Right renal cortex interstitium (tissue), 3 donors: ENCODE data around the gene NPY4R2. TPM values are rescaled to one million over a fixed set of nuclear protein-coding genes. Genes with fewer than 3 reads are reported as not detected.
"Not testable (repeated sequence)": the region's sequence is repeated elsewhere in the genome, so short reads cannot be mapped to it uniquely, and the experiment has no call there.

Experiments used
- DNase-seq, 3 donors: peaks; one replicate each; pipeline ENCODE4 v3.0.0-alpha.2; 2013; ENCODE audit warnings: low read depth in 3 of 3, low spot score in 2 of 3
- polyA plus RNA-seq, 3 donors: library from polyadenylated mRNA; unstranded; fragments of 120-200 nt; gene quantifications; one replicate each; pipeline ENCODE4 v1.2.1, GENCODE V29; 2013; ENCODE audit not compliant: insufficient read length in 3 of 3

The NPY4R2 gene
- polyA plus RNA-seq, 3 donors = not detected

DNA sequence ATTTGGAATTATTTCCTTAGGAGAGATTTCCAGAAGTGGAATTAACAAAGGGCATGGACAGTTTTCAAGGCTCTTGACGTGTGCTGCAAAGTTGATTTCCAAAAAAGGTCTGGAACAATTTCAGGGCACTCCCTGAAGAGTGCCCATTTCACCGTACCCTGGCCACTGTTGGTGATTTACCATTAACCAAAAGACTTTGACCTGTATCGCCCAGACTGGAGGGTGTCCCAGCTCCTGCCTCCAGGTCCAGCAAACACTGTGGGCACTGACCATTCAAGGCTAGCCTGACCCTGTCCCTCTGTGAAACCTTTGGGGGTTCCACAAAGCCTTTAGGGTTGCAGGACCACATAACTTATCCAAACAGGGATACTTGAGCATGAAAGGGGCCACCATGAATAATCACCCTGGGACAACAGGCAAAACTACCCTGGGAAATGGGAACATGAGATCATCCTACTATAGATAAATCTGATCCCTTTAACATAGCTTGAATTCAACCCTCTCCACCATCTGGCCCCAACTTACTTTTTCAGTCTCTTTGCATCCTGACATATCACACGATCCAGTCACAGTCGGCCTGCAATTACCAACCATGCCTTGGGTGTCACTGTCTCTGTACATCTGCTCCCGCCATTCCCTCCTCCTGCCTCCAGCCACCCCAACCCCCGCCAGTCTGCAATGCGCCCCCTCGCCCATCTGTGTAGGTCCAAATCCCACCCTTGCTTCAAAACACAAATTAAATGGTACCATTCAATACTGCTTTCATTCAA is 8.9 kb downstream of the NPY4R2 start:
- DNase-seq = not testable (repeated sequence)

DNA sequence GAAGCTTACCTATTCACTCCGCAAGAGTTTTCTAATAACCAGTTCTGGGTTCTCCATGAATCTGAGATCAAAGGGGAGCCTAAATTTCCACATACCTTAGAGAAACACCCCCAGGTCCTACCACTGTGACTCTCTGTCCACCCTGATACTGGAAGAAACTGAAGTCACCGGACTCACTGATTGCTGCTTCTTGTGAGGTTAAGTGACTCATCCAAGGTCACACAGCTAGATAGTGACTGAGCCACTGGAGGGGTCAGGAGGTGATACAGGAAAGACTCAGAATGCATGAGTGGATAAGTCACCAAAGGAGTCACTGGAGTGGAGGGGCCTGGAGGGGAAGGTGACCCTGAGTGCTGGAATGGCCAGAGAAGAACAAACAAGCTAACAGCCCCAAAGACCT is 9.8 kb downstream of the NPY4R2 start:
- DNase-seq = not testable (repeated sequence)

DNA sequence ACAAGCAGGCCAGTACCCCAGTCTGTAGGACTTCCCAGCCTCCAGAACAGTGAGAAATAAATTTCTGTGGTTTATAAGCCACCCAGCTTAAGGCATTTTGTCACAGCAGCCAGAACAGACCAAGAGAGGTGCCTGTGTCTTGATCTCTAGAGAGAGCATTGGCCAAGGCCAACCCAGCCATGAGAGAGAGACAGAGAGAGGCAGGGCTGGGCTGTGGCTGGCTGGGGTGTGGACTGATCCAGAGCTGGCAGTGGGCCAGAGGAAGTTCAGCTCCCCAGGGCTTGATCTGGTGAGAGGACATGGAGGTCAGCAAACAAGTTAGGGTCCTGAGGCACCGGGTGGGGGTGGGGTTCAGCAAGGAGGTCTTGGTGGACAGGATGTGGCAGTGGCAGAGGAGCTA is 14.4 kb downstream of the NPY4R2 start:
- not testable (repeated sequence) for DNase-seq

DNA sequence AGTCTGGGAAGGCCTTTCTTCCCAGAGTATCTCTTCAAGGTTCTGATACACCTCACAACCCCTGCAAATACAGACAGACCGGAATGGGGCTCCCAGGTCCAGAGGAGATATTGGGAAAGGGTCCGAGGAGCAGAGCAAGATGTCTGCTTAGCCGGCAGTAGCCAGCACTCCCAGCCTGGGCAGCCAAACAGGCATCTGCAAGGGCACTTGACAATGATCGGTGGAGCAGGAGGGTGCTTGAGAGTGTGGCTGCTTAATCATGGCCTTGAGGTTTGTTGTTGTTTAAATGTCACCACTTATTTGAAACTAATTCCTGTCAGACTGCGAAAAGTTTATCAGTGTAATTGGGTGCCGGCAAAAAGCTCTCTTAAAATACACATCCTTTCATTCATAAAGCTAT is 15.0 kb downstream of the NPY4R2 start:
- not testable (repeated sequence) for DNase-seq

DNA sequence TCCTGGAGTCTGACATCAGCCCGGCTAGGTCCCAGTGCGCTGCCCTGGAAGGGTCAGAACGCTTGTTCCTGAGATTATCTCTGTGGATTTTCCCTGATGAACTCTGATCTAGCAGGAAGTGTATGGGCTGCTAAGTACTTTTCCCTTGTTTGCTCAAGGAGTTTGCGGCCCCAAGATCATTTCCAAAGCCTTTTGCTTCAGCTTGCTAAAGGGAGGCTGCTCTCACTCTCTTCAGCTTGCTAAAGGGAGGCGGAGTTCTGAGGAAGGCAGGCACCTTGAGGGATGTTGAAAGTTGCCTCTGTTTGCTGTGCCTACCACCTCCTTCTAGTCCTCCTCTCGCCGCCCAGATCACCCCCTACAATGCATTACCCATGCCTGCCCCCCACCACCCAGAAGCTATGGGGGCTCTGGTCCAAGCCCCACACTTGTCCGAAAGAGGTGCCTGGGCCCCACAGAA is 18.3 kb downstream of the NPY4R2 start:
- not testable (repeated sequence) for DNase-seq

DNA sequence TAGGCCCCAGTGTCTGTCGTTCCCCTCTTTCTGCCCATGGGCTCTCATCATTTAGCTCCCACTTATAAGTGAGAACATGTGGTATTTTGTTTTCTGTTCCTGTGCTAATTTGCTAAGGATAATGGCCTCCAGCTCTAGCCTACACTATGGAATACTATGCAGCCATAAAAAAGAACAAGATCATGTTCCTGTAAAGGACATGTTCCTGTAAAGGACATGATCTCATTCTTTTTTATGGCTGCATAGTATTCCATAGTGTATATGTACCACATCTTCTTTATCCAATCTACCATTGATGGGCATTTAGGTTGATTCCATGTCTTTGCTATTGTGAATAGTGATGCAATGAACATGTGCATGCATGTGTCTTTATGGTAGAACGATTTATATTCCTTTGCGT is 19.2 kb downstream of the NPY4R2 start:
- DNase-seq = not testable (repeated sequence)

DNA sequence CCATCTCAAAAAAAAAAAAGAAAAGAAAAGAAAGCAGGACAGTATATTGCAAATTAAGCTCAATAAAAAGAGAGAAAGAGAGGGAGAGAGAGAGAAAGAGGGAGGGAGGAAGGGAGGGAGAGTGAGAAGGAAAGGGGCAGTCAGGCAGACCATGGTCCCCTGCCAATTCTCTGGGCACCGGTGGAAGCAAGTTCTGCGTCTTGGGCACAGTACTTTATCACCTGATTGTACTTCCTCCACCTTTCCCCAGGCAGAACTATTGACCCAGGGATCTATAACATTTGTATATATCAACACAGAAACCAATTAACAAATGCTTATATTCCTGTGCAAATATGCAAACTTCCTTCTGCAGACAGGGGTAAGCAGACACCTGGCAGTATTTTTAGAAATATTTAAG is 22.4 kb downstream of the NPY4R2 start:
- not testable (repeated sequence) for DNase-seq

DNA sequence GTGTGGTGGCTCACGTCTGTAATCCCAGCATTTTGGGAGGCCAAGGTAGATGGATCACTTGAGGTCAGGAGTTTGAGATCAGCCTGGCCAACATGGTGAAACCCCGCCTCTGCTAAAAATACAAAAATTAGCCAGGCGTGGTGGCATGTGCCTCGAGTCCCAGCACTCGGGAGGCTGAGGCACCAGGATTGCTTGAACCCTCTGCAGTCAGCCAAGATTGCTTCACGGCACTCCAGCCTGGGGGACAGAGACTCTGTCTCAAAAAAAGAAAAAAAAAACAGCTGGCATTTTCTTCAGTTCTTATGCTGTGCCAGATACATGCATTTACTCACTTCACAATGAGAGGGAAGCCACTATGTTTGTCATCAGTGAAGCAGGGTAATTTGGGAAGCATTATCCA is 22.9 kb downstream of the NPY4R2 start:
- not testable (repeated sequence) for DNase-seq

DNA sequence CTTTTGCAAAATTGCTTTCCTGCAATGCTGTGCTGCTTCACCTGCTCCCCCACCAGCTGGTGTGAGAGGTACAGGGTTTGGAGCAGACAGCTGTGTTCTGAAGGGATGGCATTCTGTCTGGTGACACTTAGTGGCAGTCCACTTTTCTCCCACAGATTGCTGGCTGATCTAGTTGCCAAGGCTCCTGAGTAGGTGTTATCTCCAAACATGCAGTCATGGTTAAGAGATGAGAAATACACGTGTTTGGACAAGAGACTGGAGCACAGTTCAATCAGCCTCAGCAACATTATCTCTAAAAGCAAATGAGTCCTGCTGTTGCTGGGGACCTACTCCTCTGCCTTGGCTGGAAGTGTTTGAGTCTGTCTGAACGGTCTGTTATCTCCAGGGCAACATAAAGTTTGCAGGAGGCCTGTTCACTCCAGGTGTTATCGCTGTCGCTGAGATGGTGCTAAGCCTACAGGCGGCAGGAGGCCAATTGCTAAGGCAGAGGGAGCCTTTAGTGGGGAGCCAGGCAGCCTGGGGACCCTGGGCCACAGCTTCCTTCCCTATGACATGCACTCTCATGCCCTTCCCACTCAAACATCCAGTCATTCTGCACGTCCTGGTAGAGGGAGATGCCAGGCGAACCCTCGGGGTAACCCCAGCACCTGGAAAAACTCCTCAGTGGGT is 24.0 kb downstream of the NPY4R2 start:
- not testable (repeated sequence) for DNase-seq

DNA sequence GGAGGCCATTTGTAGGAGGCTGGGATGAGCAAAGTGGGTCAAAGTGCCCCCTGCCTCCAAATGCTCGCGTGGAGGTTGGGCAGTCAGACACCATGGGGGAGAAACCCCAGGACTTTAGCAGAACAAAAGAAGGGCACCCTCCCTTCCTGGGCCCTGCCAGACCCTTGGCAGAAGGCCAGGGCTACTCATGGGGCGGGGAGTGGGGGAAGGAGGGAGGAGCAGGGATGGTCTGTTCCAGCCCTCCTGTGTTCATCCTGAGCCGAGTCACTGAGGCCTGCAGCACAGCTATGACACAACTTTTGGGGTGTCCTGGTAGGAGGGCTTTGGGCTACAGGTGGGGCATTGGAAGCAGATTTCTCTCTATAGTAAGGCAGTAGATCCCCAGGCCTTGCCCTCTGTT is 24.9 kb downstream of the NPY4R2 start:
- DNase-seq = not testable (repeated sequence)

DNA sequence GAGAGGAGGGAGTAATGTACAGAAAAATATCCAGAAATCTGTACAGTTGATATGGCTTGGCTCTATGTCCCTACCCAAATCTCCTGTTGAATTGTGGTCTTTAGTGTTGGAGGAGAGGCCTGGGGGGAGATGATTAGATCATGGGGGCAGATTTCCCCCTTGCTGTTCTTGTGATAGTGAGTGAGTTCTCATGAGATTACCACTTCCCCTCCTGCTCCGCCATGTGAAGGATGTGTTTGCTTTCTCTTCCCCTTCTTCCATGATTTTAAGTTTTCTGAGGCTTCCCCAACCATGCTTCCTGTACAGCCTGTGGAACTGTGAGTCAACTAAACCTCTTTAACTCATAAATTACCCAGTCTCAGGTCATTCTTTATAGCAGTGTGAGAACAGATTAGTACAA is 29.0 kb downstream of the NPY4R2 start:
- not testable (repeated sequence) for DNase-seq

DNA sequence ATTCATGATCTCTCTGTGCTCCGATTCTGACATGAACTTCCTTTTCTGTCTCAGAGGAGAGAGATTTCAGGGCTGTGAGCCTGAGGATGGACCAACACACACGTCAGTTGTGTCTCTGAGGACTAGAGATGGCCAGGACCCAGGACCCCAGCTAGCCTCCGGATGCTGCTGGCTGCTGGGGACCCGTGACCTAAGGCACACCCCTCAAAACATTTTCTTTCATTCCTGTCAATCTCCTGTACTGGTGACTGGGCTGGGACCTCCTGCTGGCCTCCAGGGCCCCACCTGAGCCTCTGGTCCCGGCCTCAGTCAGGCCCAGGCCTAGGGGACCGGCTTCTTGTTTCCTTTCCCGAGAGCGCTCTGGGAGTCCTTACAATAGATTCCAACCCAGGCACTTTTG is 38.7 kb downstream of the NPY4R2 start:
- not testable (repeated sequence) for DNase-seq

DNA sequence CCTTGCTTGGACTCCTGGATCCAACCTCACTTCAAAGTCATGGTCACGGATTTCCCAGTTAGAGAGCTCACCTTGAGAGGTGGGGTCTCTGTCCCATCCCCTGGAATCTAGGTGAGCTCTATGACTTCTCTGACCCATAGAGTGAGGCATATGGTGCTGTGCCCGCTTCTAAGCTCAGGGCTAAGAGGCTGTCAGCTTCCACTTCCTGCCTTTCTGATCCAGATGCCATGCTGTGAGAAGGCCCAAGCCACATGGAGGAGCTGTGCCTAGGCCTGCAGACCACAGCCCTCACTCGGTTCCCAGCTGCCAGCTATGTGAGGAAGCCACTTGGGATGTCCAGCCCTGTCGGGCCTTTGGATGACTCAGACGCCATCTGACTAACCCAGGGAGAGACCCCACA is 41.2 kb downstream of the NPY4R2 start:
- DNase-seq = not testable (repeated sequence)

DNA sequence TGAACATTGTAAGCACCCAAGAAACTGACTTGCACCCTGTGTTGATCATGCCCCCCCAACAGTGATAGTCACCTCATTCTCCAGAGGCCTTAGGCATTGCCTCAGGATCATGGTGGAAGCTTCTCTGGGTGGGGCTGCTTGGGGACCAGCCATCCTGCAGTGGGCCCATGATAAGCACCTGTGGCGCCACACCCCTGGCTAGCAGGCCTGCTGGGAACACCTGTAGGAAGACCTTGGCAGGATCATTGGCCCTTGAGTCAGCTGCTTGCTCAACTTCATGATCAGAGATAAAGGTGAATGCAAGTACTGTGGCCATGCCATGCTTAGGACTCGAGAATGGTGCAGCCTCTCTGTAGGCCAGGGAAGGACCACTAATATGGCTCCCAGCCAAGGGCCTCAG is 42.2 kb downstream of the NPY4R2 start:
- not testable (repeated sequence) for DNase-seq

DNA sequence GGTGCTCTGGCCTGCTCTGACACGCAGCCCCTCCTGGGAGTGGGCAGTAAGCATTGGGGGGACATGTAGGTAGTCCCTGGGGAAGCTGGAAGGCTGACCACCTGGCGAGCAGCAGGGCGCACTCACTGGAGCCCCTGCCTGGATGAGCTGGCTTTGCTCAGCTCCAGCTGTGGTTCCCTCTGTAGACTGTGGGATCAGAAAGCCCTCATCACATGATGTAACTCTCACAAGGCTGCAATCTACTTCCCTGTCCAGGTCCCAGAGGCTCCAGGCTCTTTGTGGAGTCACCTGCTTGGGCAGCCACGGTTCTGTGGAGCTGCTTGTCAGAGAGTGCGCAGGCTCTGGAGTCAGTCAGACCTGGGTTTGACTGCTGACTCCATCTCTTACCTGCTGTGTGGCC is 44.3 kb downstream of the NPY4R2 start:
- DNase-seq = not testable (repeated sequence)

DNA sequence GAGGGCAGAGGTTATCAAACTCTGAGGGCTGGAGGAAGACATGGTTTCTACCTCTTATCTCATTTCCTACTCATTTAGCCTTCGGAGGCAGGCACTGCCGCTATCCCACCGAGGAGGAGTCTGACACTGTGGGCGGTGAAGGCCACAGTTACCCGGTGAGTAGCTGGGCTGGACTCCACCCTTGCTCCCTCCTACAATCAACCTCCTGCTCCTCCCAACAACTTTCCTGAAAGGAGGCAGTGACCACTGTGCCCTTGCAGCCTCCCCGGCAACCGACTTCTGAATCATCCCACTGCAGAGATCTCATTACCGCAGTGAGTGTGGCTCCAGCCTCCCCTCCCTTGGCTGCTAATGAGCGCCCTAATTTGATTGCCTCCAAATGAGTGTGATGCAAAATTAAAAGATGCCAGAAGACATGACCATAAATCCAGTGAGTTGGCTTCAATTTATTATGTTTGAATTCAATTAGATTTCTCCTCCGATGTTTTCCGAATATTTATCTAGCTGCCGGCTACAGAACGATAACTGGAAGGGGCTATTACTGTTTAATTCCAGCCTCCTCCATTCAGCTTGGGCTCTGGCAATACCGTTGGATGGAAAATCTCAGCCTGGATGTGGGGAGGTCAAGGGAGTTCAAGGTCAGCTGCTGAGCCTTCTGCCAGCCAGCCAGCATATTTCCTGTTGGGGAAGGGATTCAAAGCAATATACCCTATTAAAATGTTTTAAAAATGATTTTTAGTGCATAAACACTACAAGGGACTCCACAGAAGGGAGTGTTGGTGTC is 46.0 kb downstream of the NPY4R2 start:
- not testable (repeated sequence) for DNase-seq

DNA sequence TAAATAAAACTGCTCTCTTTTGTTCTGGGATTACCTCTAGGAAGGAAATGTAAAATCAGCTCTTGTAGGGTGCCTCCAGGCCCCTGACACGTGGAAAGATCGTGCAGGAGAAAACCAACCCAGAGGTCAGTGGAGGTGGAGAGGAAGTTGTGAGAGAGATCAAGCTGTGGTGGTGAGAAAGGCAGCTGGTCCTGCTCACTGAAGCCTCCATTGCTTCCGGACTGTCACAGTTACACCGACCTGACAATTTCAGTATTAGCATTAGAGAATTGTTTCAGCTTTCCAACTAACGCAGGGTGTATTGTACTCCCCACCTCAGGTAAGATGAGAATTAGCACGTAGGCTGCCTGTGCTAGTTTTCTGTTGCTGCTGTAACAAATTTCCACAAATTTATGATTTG is 50.5 kb downstream of the NPY4R2 start:
- DNase-seq = not testable (repeated sequence)

DNA sequence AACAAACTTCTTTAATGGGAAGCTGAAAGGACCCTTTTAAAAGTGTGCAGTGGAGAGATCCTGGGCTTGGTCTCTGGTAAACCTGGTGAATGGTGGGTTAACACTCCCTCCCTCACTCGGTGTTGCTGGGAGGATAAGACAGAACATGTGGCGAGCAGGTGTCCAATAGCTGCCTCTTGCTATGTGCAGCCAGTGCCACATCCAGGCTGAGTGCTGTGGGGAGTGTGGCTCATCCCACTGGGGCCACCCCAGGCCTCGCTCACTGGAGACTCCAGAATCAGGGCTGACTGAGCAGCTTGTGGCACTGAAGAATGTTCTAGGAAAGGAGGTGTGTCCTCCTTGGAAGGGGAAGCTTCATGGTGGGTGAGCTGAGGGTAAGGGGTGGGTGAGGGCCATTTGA is 51.6 kb downstream of the NPY4R2 start:
- DNase-seq = not testable (repeated sequence)

DNA sequence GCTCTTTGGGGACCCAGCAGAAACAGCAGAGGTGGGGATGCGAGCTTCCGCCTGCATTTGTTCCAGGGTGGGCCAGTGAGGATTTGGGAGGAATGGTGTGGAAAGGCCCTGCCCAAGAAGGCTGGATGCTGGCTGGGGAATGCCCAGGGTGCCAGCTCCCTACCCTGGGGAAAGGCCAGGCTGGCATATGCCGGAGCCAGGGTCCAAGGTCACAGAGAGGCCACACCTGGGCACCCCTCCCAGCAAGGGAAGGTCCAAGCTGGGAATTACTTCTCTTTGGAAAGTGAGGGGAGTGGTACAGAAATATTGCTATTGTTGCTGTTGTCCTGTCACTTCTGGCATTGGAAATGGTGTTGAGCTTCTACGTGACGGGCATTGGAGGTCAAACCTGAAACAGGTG is 53.1 kb downstream of the NPY4R2 start:
- DNase-seq = not testable (repeated sequence)

DNA sequence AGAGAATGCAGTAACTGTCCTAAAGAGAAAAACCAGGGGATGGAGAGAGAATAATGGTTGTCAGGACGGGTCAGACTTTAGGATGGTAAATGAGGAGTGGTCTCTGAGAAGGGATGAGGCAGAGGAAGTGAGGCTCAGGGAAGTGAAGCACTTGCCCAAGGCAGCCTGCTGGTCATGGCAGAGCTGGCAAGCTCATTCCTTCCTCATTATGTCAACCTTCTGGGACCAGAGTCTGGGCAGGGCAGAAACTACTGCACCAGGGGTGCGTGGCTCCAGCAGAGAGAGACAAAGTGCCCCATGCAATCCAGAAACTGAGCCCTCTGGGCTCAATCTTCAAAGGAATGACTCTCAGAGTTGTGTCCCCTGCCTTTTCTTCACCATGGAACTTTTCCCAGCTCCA is 53.6 kb downstream of the NPY4R2 start:
- not testable (repeated sequence) for DNase-seq
